ENCODE measurements around the gene MMP3. TPM values are rescaled to one million over a fixed set of nuclear protein-coding genes. Genes with fewer than 3 reads are reported as not detected.

Gene MMP3
- total RNA-seq, 2 donors from 2014 or later = 0.41 TPM; not detected in 1

DNA sequence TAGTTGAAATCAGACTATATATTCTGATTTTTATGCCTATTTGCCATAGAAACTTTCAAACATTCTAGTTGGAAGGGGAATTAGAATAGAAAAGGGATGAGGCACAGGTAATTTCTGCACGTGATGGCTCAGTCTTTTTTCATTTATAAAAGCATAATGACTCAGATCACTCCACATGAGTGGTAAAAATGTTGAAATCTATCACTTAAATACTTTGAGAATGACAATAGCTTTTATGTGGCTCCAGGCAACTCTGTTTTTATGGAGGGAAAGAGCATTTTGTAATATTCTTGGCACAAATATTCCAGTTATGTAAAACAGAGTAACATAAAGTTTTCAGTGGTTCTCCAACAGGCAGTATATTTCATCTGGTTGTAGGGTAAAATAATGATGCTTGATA lies 5.9 kb upstream of the MMP3 start:
- Histone ChIP-seq H3K27ac (no peak overlapping the region), H3K27me3 (replicated peaks; ENCODE audit: insufficient read depth) (no peaks in the 10 kb centered on the region), H3K9me3 (no peaks in the 10 kb centered on the region), H3K36me3 (no peaks in the 10 kb centered on the region), H3K4me3 (no peak overlapping the region), H3K4me1 (replicated peaks) (no peaks in the 10 kb centered on the region)
- TF ChIP-seq POLR2A (IDR thresholded peaks at IDR 0.05) (no peak), POLR2AphosphoS5 (IDR thresholded peaks at IDR 0.05) (no peak)
- TF ChIP-seq, protein P1, sequence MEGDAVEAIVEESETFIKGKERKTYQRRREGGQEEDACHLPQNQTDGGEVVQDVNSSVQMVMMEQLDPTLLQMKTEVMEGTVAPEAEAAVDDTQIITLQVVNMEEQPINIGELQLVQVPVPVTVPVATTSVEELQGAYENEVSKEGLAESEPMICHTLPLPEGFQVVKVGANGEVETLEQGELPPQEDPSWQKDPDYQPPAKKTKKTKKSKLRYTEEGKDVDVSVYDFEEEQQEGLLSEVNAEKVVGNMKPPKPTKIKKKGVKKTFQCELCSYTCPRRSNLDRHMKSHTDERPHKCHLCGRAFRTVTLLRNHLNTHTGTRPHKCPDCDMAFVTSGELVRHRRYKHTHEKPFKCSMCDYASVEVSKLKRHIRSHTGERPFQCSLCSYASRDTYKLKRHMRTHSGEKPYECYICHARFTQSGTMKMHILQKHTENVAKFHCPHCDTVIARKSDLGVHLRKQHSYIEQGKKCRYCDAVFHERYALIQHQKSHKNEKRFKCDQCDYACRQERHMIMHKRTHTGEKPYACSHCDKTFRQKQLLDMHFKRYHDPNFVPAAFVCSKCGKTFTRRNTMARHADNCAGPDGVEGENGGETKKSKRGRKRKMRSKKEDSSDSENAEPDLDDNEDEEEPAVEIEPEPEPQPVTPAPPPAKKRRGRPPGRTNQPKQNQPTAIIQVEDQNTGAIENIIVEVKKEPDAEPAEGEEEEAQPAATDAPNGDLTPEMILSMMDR (IDR thresholded peaks at IDR 0.05) = no peak
- no peak for DNase-seq (ENCODE audit: low spot score)
- intact Hi-C loops (cut with DNase I) = no loop called here
- 32% methylated on average over 1 of the region's 1 CpG for WGBS

DNA sequence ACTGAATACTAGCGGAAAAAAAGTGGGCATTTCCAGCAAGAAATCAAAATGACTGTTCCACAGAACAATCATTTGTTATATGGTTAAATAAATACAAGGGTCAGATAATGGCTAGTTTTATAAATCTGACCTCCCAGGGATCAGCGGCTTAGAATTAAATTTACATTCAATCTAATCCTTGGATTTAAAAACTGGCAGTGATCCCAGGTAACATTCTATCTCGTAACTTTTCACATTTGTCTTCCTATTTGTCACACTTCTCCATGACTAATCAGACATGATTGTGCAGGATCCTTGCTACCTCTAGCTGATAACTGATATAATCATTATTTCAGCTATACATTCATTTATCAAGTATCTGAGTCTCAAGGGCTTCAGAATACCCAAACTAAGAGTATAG lies 2.9 kb upstream of the MMP3 start:
- TF ChIP-seq, protein P1 (IDR thresholded peaks at IDR 0.05) = no peak
- no peak for TF ChIP-seq POLR2AphosphoS5 (IDR thresholded peaks at IDR 0.05)
- TF ChIP-seq POLR2A (IDR thresholded peaks at IDR 0.05) = no peak
- 44% methylated on average over 3 of the region's 3 CpGs for whole genome bisulfite sequencing
- no peaks in the 10 kb centered on the region for H3K9me3 ChIP-seq

DNA sequence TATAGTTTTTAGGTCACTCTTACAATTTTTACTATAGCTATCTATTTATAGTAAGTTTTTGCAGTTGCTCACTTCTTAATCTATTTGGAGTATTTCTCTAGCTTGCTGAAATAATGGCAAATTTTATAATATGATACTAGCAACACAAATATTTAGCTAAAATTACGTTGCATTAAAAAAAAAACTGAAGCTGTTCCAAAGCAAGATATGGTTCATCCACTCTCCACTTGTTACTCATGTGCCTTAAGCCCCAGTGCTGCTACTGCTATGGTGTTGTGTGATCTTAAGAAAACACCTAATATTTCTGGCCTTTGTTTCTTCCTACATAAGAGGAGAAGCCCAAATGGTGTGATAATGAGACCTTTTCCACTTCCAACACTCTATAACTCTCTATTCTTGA lies 479 bp downstream of the MMP3 start:
- Histone ChIP-seq H3K27me3 (replicated peaks; ENCODE audit: insufficient read depth) (no peaks in the 10 kb centered on the region), H3K36me3 (no peaks in the 10 kb centered on the region), H3K4me3 (no peak overlapping the region), H3K9me3 (no peaks in the 10 kb centered on the region), H3K27ac (no peak overlapping the region), H3K4me1 (replicated peaks) (no peaks in the 10 kb centered on the region)
- 58% methylated on average over 1 of the region's 1 CpG for WGBS
- intact Hi-C loops (cut with DNase I) = no loop called here
- TF ChIP-seq POLR2A (IDR thresholded peaks at IDR 0.05) (no peak), POLR2AphosphoS5 (IDR thresholded peaks at IDR 0.05) (no peak)
- TF ChIP-seq, protein P1 (IDR thresholded peaks at IDR 0.05) = no peak
- no peak for DNase-seq (ENCODE audit: low spot score)

More for the DNA sequence above, 2.9 kb upstream of the MMP3 start:
- H3K27me3 ChIP-seq (replicated peaks; ENCODE audit: insufficient read depth) = no peaks in the 10 kb centered on the region
- H3K4me3 ChIP-seq = no peak overlapping the region
- H3K4me1 ChIP-seq (replicated peaks) = no peaks in the 10 kb centered on the region
- DNase-seq (ENCODE audit: low spot score) = no peak
- no peak overlapping the region for H3K27ac ChIP-seq
- intact Hi-C loops (cut with DNase I) = no loop called here
- no peaks in the 10 kb centered on the region for H3K36me3 ChIP-seq

DNA sequence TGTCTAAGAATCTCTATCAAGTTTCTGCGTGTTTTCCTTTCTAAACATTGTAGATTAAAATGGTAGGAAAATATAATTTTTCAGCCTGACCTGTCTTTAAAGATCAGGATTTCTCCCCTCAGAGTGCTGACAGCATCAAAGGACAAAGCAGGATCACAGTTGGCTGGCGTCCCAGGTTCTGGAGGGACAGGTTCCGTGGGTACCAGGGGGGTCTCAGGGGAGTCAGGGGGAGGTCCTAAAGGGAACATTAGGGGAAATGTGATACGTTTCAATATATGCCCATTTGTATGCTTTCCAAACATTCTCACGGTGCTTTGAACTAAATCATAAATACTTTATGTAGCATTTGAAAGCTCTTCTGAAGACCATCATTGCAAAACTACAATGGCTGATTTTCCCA lies 3.4 kb downstream of the MMP3 start:
- WGBS = 29% methylated on average over 5 of the region's 5 CpGs
- Histone ChIP-seq H3K9me3 (no peaks in the 10 kb centered on the region), H3K27me3 (replicated peaks; ENCODE audit: insufficient read depth) (no peaks in the 10 kb centered on the region), H3K36me3 (no peaks in the 10 kb centered on the region), H3K4me1 (replicated peaks) (no peaks in the 10 kb centered on the region), H3K4me3 (no peak overlapping the region), H3K27ac (no peak overlapping the region)
- TF ChIP-seq POLR2AphosphoS5 (IDR thresholded peaks at IDR 0.05) (no peak), POLR2A (IDR thresholded peaks at IDR 0.05) (no peak)
- TF ChIP-seq, protein P1 (IDR thresholded peaks at IDR 0.05) = no peak
- intact Hi-C loops (cut with DNase I) = no loop called here
- DNase-seq (ENCODE audit: low spot score) = no peak

DNA sequence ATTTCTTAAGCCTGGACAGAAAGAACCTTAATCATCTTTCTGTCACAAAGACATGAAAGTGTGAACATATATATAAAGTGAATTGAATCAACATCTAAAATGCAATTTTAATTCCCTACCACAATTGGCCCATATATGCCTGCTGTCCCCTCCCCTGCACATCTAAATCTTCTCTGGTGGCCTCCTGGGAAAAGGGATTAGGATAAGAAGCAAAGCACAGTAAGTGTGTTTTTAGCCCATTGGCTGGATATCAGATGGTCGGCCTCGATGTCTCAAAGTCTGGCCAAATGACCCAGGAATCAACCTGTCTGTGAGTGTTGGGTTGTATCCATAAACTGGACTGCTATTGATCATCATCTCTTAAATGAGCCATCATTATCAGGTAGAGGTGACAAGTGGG lies 5.8 kb downstream of the MMP3 start:
- H3K27me3 ChIP-seq (replicated peaks; ENCODE audit: insufficient read depth) = no peaks in the 10 kb centered on the region
- no peak overlapping the region for H3K4me3 ChIP-seq
- no peaks in the 10 kb centered on the region for H3K4me1 ChIP-seq (replicated peaks)
- TF ChIP-seq, protein P1 (IDR thresholded peaks at IDR 0.05) = no peak
- no peak for TF ChIP-seq POLR2AphosphoS5 (IDR thresholded peaks at IDR 0.05)
- no peak for TF ChIP-seq POLR2A (IDR thresholded peaks at IDR 0.05)
- intact Hi-C loops (cut with DNase I) = loop anchor here (10.0 kb wide), 1 partner anchor 107 kb away; no protein-coding TSS in a partner anchor
- H3K36me3 ChIP-seq = no peaks in the 10 kb centered on the region
- no peak for DNase-seq (ENCODE audit: low spot score)
- no peaks in the 10 kb centered on the region for H3K9me3 ChIP-seq
- no peak overlapping the region for H3K27ac ChIP-seq
- WGBS = 83% methylated on average over 2 of the region's 2 CpGs

Measured in prostate gland (tissue), 2 donors.